Measurements from ENCODE around the gene SIGLECL1. TPM values are rescaled to one million over a fixed set of nuclear protein-coding genes. Genes with fewer than 3 reads are reported as not detected.

The SIGLECL1 gene
- total and polyA plus RNA-seq, 2 experiments from 2014 or later, result not detected

- Mint-ChIP-seq H3K9me3 (peaks cover 63% of the 10 kb centered on the region), H3K36me3 (ENCODE audit: low read depth) (peaks cover 7% of the 10 kb centered on the region; the same call in 2 of the 3 replicates), H3K4me3 (no peak overlapping the region), H3K27ac (no peak overlapping the region), H3K4me1 (no peaks in the 10 kb centered on the region), H3K27me3 (ENCODE audit: insufficient read depth, low read depth, poor library complexity) (peaks cover 6% of the 10 kb centered on the region)
- no peaks in the 10 kb centered on the region for H3K79me2 ChIP-seq (replicated peaks; ENCODE audit: insufficient read depth)
- H3K4me2 ChIP-seq, result no peak overlapping the region
- no peak overlapping the region for H3K27ac ChIP-seq (ENCODE audit: low read depth)
- no peaks in the 10 kb centered on the region for H3K36me3 ChIP-seq (ENCODE audit: insufficient read depth)
- no peaks in the 10 kb centered on the region for H3F3A ChIP-seq (replicated peaks; ENCODE audit: low read depth)
- peaks cover 5% of the 10 kb centered on the region; the same call in 1 of the 2 replicates for H3K9me2 ChIP-seq (ENCODE audit: insufficient read depth)
- no peaks in the 10 kb centered on the region for H4K20me1 ChIP-seq (replicated peaks; ENCODE audit: insufficient read depth)
- ATAC-seq (no peak), DNase-seq (ENCODE audit: low spot score) (peak; percentile 16)
- no peaks in the 10 kb centered on the region for H3K27me3 ChIP-seq (ENCODE audit: insufficient read depth)
- no peak for TF ChIP-seq CREB1 (CRISPR knock-in tag; IDR thresholded peaks at IDR 0.05; ENCODE audit: low read depth)
- no peak for TF ChIP-seq EZH2phosphoT487 (IDR thresholded peaks at IDR 0.05; ENCODE audit: unreplicated experiment)
- no peak for TF ChIP-seq EZH2 (IDR thresholded peaks at IDR 0.05; ENCODE audit: low read depth, unreplicated experiment)
- TF ChIP-seq, protein P1, sequence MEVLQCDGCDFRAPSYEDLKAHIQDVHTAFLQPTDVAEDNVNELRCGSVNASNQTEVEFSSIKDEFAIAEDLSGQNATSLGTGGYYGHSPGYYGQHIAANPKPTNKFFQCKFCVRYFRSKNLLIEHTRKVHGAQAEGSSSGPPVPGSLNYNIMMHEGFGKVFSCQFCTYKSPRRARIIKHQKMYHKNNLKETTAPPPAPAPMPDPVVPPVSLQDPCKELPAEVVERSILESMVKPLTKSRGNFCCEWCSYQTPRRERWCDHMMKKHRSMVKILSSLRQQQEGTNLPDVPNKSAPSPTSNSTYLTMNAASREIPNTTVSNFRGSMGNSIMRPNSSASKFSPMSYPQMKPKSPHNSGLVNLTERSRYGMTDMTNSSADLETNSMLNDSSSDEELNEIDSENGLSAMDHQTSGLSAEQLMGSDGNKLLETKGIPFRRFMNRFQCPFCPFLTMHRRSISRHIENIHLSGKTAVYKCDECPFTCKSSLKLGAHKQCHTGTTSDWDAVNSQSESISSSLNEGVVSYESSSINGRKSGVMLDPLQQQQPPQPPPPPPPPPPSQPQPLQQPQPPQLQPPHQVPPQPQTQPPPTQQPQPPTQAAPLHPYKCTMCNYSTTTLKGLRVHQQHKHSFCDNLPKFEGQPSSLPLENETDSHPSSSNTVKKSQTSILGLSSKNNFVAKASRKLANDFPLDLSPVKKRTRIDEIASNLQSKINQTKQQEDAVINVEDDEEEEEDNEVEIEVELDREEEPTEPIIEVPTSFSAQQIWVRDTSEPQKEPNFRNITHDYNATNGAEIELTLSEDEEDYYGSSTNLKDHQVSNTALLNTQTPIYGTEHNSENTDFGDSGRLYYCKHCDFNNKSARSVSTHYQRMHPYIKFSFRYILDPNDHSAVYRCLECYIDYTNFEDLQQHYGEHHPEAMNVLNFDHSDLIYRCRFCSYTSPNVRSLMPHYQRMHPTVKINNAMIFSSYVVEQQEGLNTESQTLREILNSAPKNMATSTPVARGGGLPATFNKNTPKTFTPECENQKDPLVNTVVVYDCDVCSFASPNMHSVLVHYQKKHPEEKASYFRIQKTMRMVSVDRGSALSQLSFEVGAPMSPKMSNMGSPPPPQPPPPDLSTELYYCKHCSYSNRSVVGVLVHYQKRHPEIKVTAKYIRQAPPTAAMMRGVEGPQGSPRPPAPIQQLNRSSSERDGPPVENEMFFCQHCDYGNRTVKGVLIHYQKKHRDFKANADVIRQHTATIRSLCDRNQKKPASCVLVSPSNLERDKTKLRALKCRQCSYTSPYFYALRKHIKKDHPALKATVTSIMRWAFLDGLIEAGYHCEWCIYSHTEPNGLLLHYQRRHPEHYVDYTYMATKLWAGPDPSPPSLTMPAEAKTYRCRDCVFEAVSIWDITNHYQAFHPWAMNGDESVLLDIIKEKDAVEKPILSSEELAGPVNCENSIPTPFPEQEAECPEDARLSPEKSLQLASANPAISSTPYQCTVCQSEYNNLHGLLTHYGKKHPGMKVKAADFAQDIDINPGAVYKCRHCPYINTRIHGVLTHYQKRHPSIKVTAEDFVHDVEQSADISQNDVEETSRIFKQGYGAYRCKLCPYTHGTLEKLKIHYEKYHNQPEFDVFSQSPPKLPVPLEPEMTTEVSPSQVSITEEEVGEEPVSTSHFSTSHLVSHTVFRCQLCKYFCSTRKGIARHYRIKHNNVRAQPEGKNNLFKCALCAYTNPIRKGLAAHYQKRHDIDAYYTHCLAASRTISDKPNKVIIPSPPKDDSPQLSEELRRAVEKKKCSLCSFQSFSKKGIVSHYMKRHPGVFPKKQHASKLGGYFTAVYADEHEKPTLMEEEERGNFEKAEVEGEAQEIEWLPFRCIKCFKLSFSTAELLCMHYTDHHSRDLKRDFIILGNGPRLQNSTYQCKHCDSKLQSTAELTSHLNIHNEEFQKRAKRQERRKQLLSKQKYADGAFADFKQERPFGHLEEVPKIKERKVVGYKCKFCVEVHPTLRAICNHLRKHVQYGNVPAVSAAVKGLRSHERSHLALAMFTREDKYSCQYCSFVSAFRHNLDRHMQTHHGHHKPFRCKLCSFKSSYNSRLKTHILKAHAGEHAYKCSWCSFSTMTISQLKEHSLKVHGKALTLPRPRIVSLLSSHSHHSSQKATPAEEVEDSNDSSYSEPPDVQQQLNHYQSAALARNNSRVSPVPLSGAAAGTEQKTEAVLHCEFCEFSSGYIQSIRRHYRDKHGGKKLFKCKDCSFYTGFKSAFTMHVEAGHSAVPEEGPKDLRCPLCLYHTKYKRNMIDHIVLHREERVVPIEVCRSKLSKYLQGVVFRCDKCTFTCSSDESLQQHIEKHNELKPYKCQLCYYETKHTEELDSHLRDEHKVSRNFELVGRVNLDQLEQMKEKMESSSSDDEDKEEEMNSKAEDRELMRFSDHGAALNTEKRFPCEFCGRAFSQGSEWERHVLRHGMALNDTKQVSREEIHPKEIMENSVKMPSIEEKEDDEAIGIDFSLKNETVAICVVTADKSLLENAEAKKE (CRISPR knock-in tag; IDR thresholded peaks at IDR 0.05), result no peak
- TF ChIP-seq ZNF114 (CRISPR knock-in tag; IDR thresholded peaks at IDR 0.05), result no peak
- TF ChIP-seq REST (IDR thresholded peaks at IDR 0.05; ENCODE audit: unreplicated experiment), result no peak
- TF ChIP-seq, protein P2, sequence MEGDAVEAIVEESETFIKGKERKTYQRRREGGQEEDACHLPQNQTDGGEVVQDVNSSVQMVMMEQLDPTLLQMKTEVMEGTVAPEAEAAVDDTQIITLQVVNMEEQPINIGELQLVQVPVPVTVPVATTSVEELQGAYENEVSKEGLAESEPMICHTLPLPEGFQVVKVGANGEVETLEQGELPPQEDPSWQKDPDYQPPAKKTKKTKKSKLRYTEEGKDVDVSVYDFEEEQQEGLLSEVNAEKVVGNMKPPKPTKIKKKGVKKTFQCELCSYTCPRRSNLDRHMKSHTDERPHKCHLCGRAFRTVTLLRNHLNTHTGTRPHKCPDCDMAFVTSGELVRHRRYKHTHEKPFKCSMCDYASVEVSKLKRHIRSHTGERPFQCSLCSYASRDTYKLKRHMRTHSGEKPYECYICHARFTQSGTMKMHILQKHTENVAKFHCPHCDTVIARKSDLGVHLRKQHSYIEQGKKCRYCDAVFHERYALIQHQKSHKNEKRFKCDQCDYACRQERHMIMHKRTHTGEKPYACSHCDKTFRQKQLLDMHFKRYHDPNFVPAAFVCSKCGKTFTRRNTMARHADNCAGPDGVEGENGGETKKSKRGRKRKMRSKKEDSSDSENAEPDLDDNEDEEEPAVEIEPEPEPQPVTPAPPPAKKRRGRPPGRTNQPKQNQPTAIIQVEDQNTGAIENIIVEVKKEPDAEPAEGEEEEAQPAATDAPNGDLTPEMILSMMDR (conservative IDR thresholded peaks at IDR 0.05; ENCODE audit: low read depth in 2 of 2), result no peak
- TF ChIP-seq POLR2AphosphoS5 (IDR thresholded peaks at IDR 0.05; ENCODE audit: low read depth), result no peak
- TF ChIP-seq, protein P3, sequence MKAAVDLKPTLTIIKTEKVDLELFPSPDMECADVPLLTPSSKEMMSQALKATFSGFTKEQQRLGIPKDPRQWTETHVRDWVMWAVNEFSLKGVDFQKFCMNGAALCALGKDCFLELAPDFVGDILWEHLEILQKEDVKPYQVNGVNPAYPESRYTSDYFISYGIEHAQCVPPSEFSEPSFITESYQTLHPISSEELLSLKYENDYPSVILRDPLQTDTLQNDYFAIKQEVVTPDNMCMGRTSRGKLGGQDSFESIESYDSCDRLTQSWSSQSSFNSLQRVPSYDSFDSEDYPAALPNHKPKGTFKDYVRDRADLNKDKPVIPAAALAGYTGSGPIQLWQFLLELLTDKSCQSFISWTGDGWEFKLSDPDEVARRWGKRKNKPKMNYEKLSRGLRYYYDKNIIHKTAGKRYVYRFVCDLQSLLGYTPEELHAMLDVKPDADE (IDR thresholded peaks at IDR 0.05), result no peak
- TF ChIP-seq STAT1 (IDR thresholded peaks at IDR 0.05; ENCODE audit: unreplicated experiment), result no peak
- TF ChIP-seq JUNB (IDR thresholded peaks at IDR 0.05; ENCODE audit: unreplicated experiment), result no peak
- TF ChIP-seq NANOG (IDR thresholded peaks at IDR 0.05; ENCODE audit: borderline replicate concordance), result no peak
- TF ChIP-seq ZNF331 (CRISPR knock-in tag; IDR thresholded peaks at IDR 0.05; ENCODE audit: low read depth), result no peak
- no peak overlapping the region for H3K4me3 ChIP-seq
- peak overlapping the region; percentile 69 for H2AFZ ChIP-seq
- no peaks in the 10 kb centered on the region for H3K4me1 ChIP-seq (ENCODE audit: insufficient read depth)
Observed at GRCh38 chr19:51246164-51246552, 4.7 kb upstream of the SIGLECL1 start.

Measured in GM23338 (cell line).